HG02588 (cell line): ENCODE measurements around the gene ABTB2.
A peak's percentile ranks its signal among the peaks of the same experiment; 100 is the strongest.
"Not testable (repeated sequence)": the region's sequence is repeated elsewhere in the genome, so short reads cannot be mapped to it uniquely, and the experiment has no call there.

Source experiments
- ATAC-seq: cut with Tn5 transposase; IDR thresholded peaks from one replicate; pipeline ENCODE4 v1.9.1; 2021; ENCODE audit warnings: mild to moderate bottlenecking, moderate library complexity; ENCODE audit not compliant: unreplicated experiment

The ABTB2 gene

DNA sequence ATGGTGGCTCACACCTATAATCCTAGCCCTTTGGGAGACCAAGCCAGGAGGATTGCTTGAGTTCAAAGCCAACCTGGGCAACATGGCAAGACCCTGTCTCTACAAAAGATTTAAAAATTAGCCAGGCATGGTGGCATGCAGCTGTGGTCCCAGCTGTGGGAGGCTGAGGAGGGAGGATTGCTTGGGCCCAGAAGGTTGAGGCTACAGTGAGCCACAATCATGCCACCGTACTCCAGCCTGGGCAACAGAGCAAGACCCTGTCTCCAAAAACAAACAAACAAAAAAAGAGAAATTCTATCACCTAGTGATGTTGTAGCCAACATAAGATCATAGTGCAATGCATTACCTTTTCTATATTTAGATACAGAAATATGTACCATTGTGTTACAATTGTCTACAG is 138.5 kb downstream of the ABTB2 start:
- no peak for ATAC-seq

GRCh38 chr11:34218756-34219155 is 139.1 kb downstream of the ABTB2 start:
- ATAC-seq = not testable (repeated sequence)

DNA sequence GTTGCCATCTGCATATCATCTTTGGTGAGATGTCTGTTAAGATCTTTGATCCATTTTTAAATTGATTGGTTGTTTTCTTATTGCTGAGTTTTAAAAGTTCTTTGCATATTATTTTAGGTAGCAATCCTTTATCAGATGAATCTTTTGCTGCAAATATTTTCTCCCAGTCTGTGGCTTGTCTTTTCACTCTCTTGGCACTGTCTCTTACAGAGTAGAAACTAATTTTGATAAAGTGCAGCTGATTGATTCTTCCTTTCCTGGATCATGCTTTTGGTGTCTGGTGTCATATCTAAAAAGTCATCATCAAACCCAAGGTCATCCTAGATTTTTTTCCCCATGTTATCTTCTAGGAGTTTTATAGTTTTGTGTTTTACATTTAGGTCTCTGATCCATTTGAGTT is 139.7 kb downstream of the ABTB2 start:
- no peak for ATAC-seq

GRCh38 chr11:34216706-34217105 is 141.1 kb downstream of the ABTB2 start:
- ATAC-seq = no peak

- ATAC-seq = no peak
Measured at GRCh38 chr11:34215806-34216453, 141.9 kb downstream of the ABTB2 start.

DNA sequence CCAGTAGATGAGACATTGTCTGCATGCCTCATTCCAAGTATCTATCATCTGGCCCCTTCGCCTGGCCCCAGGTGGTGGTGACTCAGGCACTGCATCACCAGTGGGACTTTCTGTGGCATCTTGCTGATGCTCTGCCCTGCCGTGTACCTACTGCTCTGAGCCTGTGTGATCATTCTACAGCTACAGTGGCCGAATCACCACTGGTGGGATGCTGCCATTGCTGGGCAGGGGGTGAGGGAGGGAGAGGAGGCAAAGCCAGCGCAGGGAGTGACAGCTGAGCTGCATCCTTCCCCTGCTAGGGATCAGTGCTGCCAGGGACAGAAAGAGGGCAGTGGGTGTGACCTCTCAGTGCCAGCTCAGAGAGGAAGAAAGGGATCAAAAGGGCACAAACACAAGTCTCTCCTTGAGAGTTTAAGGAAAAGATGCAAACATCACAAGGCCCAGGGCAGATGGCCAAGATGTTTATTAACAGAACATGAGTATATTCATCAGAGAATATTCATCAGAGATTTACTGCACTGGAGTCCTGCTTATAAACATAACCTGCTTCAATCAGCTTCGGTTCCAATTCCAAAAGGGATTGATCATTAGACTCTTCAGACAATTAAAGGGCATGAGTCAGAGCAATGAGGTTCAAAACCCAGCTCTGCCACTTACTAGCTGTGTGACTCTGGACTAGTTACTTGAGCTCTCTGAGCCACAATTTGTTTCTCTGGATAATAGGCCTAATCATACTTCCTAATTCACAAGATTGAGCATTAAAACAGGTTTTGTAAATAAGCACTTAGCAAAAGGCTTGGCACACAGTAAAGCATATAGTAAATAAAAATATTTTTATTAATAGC is 142.6 kb downstream of the ABTB2 start:
- peak; percentile 85 for ATAC-seq

DNA sequence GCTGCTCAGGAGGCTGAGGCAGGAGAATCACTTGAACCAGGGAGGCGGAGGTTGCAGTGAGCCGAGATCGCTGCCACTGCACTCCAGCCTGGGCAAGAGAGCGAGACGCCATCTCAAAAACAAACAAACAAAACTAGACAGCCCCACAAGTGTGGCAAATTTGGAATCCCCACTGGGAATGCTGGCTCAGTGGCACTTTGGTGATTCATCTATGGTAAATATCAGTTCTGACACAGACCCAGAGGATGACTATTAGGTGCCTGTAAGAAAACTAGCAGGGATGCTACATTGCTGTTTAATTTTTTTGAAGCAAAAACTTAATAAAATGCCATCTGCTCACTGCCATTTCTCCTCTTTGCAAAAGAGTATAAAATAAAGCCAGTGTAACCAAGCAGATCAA is 144.4 kb downstream of the ABTB2 start:
- ATAC-seq = no peak

DNA sequence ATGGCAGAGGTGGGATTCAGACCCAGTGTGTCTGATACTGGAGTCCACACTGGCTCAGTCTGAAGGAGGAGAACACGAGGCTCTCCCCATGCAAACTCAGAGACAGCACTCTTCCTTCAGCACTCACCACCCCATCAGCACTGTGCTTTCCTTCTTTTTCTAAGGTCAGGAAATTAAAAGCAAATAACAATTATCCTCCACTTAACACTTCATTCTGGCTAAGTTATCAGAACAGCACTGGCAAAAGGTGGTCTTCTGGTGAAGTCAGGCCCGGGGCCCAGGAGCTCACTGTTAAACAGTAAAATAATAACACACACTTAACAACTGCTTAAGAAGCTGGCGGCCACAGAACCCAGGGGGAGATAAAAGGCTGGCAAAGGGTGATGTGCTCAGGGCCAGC is 145.2 kb downstream of the ABTB2 start:
- ATAC-seq = no peak

GRCh38 chr11:34209809-34210208 is 148.0 kb downstream of the ABTB2 start:
- no peak for ATAC-seq

DNA sequence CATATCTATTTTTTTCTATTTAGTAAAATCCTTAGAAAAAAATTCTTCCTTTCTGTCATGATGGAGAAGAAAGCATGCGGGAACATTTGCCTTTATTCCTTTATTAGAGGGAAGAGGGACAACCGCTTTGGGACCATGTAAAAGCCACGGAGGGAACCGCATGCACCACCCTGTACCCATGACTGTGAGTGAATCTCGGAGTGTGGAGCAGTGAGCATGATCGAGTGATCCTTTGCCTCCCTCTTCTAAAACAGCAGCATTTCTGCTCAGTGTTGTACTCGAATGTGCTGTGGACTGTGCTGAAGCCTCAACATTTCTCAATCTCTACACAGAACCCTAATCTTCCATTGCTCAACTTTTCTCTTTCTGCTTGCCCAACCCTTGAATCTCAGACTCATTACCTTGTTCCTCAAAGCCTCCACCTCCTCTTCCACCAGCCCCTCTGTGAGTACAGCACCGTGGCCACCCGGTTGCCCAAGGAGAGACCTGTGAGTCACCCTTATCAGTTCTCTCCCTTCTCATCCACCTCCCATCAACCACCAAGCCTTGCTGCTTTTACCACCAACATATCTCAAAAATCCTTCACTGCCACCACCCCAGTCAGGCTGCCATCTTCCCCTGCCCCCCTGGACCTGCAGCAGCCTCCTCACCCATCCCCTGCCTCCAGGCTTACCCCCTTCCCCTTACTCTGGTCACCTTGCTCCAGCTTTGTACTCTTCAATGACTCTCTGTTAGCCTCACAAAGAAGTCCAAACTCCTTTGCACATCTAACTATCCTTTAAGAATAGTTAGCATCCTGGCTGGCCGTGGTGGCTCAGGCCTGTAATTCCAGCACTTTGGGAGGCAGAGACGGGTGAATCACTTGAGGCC is 149.3 kb downstream of the ABTB2 start:
- ATAC-seq = no peak

- ATAC-seq = no peak
Measured at GRCh38 chr11:34207487-34208180, 150.2 kb downstream of the ABTB2 start.

GRCh38 chr11:34206407-34207300 is 151.2 kb downstream of the ABTB2 start:
- ATAC-seq = no peak

DNA sequence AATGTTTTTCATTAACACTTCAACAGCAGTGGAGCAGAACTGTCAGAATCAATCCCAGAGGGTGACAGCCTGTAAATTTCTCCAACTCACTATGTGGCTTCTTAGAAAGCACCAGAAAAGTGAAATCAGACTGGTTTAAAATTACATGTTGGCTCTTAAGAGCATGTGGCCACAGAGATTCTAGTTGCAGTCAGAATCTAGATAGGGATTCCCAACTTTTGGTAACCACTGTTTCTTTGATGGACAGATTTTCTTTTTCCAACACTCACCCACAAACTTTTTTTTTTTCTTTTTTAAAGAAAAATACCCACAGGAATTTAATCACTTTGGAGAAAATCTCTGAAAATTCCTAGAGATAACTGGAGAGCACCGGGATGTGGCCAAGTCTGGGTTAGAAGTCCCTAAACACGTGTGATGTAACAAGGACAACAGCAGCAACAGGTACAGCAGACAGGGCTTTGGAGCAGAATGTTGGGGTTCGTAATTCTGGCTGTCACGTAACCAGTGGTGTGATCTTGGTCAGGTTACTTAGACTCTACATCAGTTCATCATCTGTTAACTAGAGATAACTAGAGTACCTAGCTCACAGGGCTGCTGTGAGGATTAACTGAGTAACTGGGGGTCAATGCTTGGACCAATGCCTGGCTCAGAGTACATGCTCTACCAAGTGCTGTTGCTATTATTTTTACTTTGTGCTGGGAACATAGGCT is 152.3 kb downstream of the ABTB2 start:
- no peak for ATAC-seq

GRCh38 chr11:34204396-34205279 is 153.2 kb downstream of the ABTB2 start:
- ATAC-seq = no peak

DNA sequence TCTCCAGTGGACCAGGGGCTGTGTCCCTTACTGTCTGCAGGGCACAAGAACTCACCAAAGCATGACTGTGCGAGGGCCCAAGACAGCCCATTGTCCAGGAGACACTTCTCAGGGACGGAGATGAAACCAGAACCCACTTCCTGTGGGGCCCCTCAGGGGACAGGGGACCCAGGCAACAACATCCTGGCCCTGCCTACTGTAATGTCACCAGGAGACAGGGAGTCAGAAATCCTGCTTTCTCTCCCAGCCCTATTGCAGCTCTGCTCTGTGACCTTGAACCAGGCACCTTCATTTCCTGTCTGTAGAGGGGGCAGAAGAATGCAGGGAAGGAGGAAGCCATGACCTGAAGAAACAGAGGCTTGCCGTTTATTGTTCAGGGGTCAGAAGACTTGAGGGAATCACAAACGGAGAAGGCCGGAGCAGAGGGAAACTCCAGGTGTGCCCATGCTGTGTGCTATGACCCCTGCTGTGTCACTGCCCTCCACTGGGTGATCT is 154.4 kb downstream of the ABTB2 start:
- ATAC-seq = no peak

GRCh38 chr11:34201129-34201528 is 156.7 kb downstream of the ABTB2 start:
- no peak for ATAC-seq

DNA sequence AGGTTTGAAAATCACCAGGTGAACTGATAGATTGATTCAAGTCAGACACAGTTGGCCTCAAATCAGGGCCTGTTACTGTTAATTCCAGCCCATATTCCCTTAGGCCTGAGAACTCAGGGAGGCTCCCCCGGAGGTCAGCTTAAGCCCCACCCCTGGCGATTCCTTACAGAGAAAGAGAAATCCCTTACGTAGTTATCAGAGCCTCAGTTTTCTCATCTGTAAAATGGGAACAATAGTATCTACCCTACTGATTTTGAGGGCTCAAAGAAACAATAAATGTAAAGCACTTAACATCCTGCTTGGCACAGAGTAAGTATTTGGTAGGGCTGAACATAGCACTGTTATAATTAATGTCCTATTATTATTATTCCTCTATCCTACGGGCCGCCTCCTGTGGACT is 158.3 kb downstream of the ABTB2 start:
- no peak for ATAC-seq

GRCh38 chr11:34198523-34198922 is 159.3 kb downstream of the ABTB2 start:
- no peak for ATAC-seq
